H1 (cell line): ENCODE data around the gene COPS9. TPM values are rescaled to one million over a fixed set of nuclear protein-coding genes. Genes with fewer than 3 reads are reported as not detected.

Source experiments
- JUND ChIP-seq: IDR thresholded peaks from 2 replicates; pipeline ENCODE4 v1.6.1; 2011; ENCODE audit warnings: mild to moderate bottlenecking, improper control_type of control experiment, low read length
- RBBP5 ChIP-seq: IDR thresholded peaks from 2 replicates; pipeline ENCODE4 v1.7.1; 2012; ENCODE audit warnings: low read depth, mild to moderate bottlenecking, inconsistent platforms, low read length, moderate library complexity, borderline replicate concordance
- SIX5 ChIP-seq: IDR thresholded peaks from 2 replicates; pipeline ENCODE4 v1.6.1; 2011; ENCODE audit warnings: mild to moderate bottlenecking, low read depth, low read length
- USF2 ChIP-seq: IDR thresholded peaks from 2 replicates; pipeline ENCODE4 v1.6.1; 2011; ENCODE audit warnings: low read length, improper control_type of control experiment
- polyA plus RNA-seq, 7 experiments: library from polyadenylated mRNA; depleted of rRNA in 3 of 7; stranded (reverse) in 5 of 7; unstranded in 2 of 7; fragments of >200 nt in 5 of 7; fragments of 200-250 nt in 2 of 7; gene quantifications; 1 replicate in 5 of 7; 2 replicates in 1 of 7; 4 replicates in 1 of 7; pipeline versions ENCODE4 v1.2.1 to v1.2.3, GENCODE V29; 2011 to 2013; ENCODE audit warnings: missing spikeins in 2 of 7, mixed read lengths in 2 of 7
- total RNA-seq: library from RNA; stranded (reverse); fragmentation: NEBNext Ultra II Directional; extraction: Animal tissue kit (Norgen Biotek cat#: 25700); gene quantifications from 2 replicates; pipeline ENCODE4 v1.2.1, GENCODE V29; 2021

The COPS9 gene
- total and polyA plus RNA-seq, 2 of the 8 experiments (the other 6 are each of a cell fraction or from before 2014, with no cell fraction given), result 154 to 234 TPM

GRCh38 chr2:240142256-240142775, 6.2 kb upstream of the COPS9 start (continued):
- no peak for TF ChIP-seq JUND
- TF ChIP-seq RBBP5, result no peak
- no peak for TF ChIP-seq USF2
- TF ChIP-seq SIX5, result no peak
- TF ChIP-seq, all 59 proteins: peak for 0
